ENCODE data around the gene LZTFL1. TPM values are rescaled to one million over a fixed set of nuclear protein-coding genes. Genes with fewer than 3 reads are reported as not detected.

LZTFL1 gene
- total and polyA plus RNA-seq, 2 donors (not counting 3 experiments of a cell fraction or from before 2014, with no cell fraction given) = 18.2 to 26.1 TPM

- intact Hi-C loops (cut with micrococcal nuclease) = no loop called here
- no peak overlapping the region for H3K9ac ChIP-seq (replicated peaks; ENCODE audit: extremely low read depth, insufficient read depth, low read length)
- H3K9me1 ChIP-seq (replicated peaks; ENCODE audit: control insufficient read depth, extremely low read depth, insufficient read depth, low read length) = no peaks in the 10 kb centered on the region
- POLR2A ChIA-PET = no interaction called here
- DNase-seq (ENCODE audit: low read depth, low spot score) (no peak), FAIRE-seq (no peak)
- no peaks in the 10 kb centered on the region for H3K9me3 ChIP-seq (replicated peaks; ENCODE audit: control insufficient read depth, insufficient read depth, low read length)
- no peak overlapping the region for H3K4me2 ChIP-seq (ENCODE audit: insufficient read depth, low read length)
- no peak overlapping the region for H2AFZ ChIP-seq (ENCODE audit: low read depth, low read length)
- TF ChIP-seq GATA2 (IDR thresholded peaks at IDR 0.05; ENCODE audit: insufficient read depth, insufficient read length, low read depth, low read length) = no peak
- no peak for TF ChIP-seq JUN (IDR thresholded peaks at IDR 0.05; ENCODE audit: borderline replicate concordance, insufficient read depth, insufficient read length, low read depth)
- TF ChIP-seq POLR2A (IDR thresholded peaks at IDR 0.05; ENCODE audit: low read depth, low read length) = no peak
- no peak for TF ChIP-seq MAX (IDR thresholded peaks at IDR 0.05; ENCODE audit: insufficient read depth, insufficient read length)
- no peak for TF ChIP-seq EZH2 (IDR thresholded peaks at IDR 0.05; ENCODE audit: borderline replicate concordance, low read depth, low read length, severe bottlenecking)
- TF ChIP-seq, protein P1, sequence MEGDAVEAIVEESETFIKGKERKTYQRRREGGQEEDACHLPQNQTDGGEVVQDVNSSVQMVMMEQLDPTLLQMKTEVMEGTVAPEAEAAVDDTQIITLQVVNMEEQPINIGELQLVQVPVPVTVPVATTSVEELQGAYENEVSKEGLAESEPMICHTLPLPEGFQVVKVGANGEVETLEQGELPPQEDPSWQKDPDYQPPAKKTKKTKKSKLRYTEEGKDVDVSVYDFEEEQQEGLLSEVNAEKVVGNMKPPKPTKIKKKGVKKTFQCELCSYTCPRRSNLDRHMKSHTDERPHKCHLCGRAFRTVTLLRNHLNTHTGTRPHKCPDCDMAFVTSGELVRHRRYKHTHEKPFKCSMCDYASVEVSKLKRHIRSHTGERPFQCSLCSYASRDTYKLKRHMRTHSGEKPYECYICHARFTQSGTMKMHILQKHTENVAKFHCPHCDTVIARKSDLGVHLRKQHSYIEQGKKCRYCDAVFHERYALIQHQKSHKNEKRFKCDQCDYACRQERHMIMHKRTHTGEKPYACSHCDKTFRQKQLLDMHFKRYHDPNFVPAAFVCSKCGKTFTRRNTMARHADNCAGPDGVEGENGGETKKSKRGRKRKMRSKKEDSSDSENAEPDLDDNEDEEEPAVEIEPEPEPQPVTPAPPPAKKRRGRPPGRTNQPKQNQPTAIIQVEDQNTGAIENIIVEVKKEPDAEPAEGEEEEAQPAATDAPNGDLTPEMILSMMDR (IDR thresholded peaks at IDR 0.05; ENCODE audit: extremely low read depth in 1 of 2, insufficient read depth in 1 of 2, low read depth in 1 of 2, low read length in 2 of 2) = no peak
- TF ChIP-seq MYC (IDR thresholded peaks at IDR 0.05; ENCODE audit: low read depth, low read length) = no peak
- TF ChIP-seq POLR2AphosphoS5 (IDR thresholded peaks at IDR 0.05; ENCODE audit: insufficient read depth, low read depth, low read length) = no peak
- TF ChIP-seq FOS (IDR thresholded peaks at IDR 0.05; ENCODE audit: borderline replicate concordance, insufficient read depth, low read length) = no peak
- no peak overlapping the region for H3K27ac ChIP-seq (ENCODE audit: insufficient read depth, low read depth, low read length)
- CTCF ChIA-PET = no interaction called here
- H3K27me3 ChIP-seq (ENCODE audit: control insufficient read depth in 2 of 2, insufficient read depth in 2 of 2, low read length in 2 of 2) = peaks cover 6 to 20% of the 10 kb centered on the region in 2 experiments
- no TSS peak for BruUV-seq (replicated peaks)
- H4K20me1 ChIP-seq (replicated peaks; ENCODE audit: control insufficient read depth, extremely low read depth, insufficient read depth, low read length) = no peaks in the 10 kb centered on the region
- no peaks in the 10 kb centered on the region for H3K79me2 ChIP-seq (ENCODE audit: control insufficient read depth, insufficient read depth, low read length)
- H3K36me3 ChIP-seq (ENCODE audit: control insufficient read depth in 2 of 2, extremely low read depth in 1 of 2, insufficient read depth in 2 of 2, low read length in 2 of 2) = no peaks in the 10 kb centered on the region
- H3K4me3 ChIP-seq (replicated peaks in 1 of 3; ENCODE audit: insufficient read depth in 1 of 3, low read depth in 1 of 3, low read length in 3 of 3) = no peak overlapping the region
- dilution Hi-C loops (cut with MboI; ENCODE audit: extremely low pct_ligation_motif_present, low sequenced_read_pairs) = no loop called here
- no peaks in the 10 kb centered on the region for H3K4me1 ChIP-seq (ENCODE audit: control insufficient read depth, extremely low read depth, insufficient read depth, low read length)
Observed at GRCh38 chr3:45865563-45865962, 23.6 kb upstream of the LZTFL1 start.
